Mucosa of rectum (tissue), 2 donors: Measurements from ENCODE around the gene SEPTIN10.
"Not testable (repeated sequence)": the region's sequence is repeated elsewhere in the genome, so short reads cannot be mapped to it uniquely, and the experiment has no call there.

Experiments used
- H3K27ac ChIP-seq, 2 donors: one replicate each; pipeline ENCODE4 v1.7.0; 2013; ENCODE audit warnings: inconsistent platforms in 2 of 2, low read depth in 2 of 2, low read length in 2 of 2
- H3K27me3 ChIP-seq, 2 donors: one replicate each; pipeline ENCODE4 v1.7.0; 2013; ENCODE audit warnings: low read length in 2 of 2; ENCODE audit not compliant: control insufficient read depth in 2 of 2, insufficient read depth in 2 of 2
- H3K36me3 ChIP-seq, 2 donors: one replicate each; pipeline ENCODE4 v1.7.0; 2013; ENCODE audit warnings: low read length in 2 of 2; ENCODE audit not compliant: control insufficient read depth in 2 of 2, insufficient read depth in 2 of 2
- H3K4me1 ChIP-seq, 2 donors: one replicate each; pipeline ENCODE4 v1.7.0; 2013; ENCODE audit warnings: low read length in 2 of 2, mild to moderate bottlenecking in 1 of 2; ENCODE audit not compliant: control insufficient read depth in 2 of 2, insufficient read depth in 2 of 2
- H3K4me3 ChIP-seq, 2 donors: one replicate each; pipeline ENCODE4 v1.7.0; 2013; ENCODE audit warnings: low read length in 2 of 2
- H3K9ac ChIP-seq, 2 donors: one replicate each; pipeline ENCODE4 v1.7.0; 2013; ENCODE audit warnings: low read length in 2 of 2, low read depth in 1 of 2, mild to moderate bottlenecking in 1 of 2
- H3K9me3 ChIP-seq, 2 donors: one replicate each; pipeline ENCODE4 v1.7.0; 2013; ENCODE audit warnings: low read length in 2 of 2; ENCODE audit not compliant: control insufficient read depth in 2 of 2
- donor health status: healthy.
- donor health status: Normal muscosa, but diverticular disease.

SEPTIN10 gene

DNA sequence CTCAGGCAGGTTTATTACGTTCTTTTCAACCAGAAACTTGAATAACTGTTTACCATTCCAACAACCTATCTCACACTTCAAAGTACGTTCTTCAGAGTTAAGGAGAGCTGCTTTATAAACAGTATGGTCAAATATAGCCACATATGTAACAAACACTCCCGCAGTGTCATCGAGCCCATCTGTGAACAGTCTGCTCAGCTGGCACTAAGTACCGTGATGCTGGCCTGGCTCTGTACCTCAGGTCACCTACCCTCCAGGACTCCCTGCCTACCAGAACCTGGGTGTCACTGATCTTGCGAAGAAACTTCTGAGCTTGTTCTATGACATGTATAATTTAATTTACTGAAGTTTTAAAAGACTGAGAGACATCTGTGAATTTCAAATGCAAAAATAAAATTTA is 71.4 kb downstream of the SEPTIN10 start:
- Histone ChIP-seq H3K4me1 (no peaks in the 10 kb centered on the region), H3K27ac (no peak overlapping the region), H3K36me3 (peaks cover 0 to 7% of the 10 kb centered on the region in 2 donors), H3K27me3 (no peaks in the 10 kb centered on the region), H3K4me3 (no peak overlapping the region), H3K9me3 (no peaks in the 10 kb centered on the region), H3K9ac (no peak overlapping the region)

- no peaks in the 10 kb centered on the region for H3K9me3 ChIP-seq
- no peak overlapping the region for H3K9ac ChIP-seq
- H3K4me3 ChIP-seq = no peak overlapping the region
- H3K27ac ChIP-seq = no peak overlapping the region
- H3K4me1 ChIP-seq = no peaks in the 10 kb centered on the region
- no peaks in the 10 kb centered on the region for H3K27me3 ChIP-seq
- H3K36me3 ChIP-seq = no peaks in the 10 kb centered on the region
Measured at GRCh38 chr2:109538546-109538945, 75.2 kb downstream of the SEPTIN10 start.

DNA sequence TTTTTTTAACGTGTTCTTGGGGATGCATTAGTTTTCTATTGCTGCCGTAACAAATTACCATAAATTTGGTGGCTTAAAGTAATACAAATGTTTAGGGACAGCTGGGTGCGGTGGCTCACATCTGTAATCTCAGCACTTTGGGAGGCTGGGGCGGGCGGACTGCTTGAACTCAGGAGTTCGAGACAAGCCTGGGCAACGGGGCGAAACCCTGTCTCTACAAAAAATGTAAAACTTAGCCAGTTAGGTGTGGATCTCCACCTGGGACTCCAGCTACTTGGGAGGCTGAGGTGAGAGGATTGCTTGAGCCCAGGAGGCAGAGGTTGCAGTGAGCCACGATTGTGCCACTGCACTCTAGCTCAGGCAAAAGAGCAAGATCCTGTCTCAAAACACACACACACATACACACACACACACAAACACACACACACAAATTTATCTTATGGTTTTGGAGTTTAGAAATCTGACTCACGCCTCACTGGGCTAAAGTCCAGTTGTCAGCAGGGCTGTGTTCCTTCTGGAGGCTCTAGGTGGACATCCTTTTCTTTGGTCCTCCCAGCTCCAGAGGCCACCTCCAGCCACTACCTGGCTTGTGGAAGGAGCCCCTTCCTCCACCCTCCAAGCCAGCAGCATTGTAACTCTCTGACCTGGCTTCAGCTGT is 76.1 kb downstream of the SEPTIN10 start:
- Histone ChIP-seq H3K4me1 (no peaks in the 10 kb centered on the region), H3K4me3 (no peak overlapping the region), H3K27ac (no peak overlapping the region), H3K36me3 (no peaks in the 10 kb centered on the region), H3K9ac (no peak overlapping the region), H3K27me3 (no peaks in the 10 kb centered on the region), H3K9me3 (no peaks in the 10 kb centered on the region)

DNA sequence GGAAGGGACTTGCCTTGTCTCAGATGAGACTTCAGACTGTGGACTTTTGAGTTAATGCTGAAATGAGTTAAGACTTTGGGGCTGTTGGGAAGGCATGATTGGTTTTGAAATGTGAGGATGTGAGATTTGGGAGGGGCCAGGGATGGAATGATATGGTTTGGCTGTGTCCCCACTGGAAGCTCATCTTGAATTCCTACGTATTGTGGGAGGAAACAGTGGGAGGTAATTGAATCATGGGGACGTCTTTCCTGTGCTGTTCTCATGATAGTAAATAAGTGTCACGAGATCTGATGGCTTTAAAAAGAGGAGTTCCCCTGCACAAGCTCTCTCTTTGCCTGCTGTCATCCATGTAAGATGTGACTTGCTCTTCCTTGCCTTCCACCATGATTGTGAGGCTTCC is 77.2 kb downstream of the SEPTIN10 start:
- not testable (repeated sequence) for H3K27ac ChIP-seq, H3K4me1 ChIP-seq, H3K4me3 ChIP-seq, H3K36me3 ChIP-seq, H3K27me3 ChIP-seq, H3K9ac ChIP-seq, H3K9me3 ChIP-seq

DNA sequence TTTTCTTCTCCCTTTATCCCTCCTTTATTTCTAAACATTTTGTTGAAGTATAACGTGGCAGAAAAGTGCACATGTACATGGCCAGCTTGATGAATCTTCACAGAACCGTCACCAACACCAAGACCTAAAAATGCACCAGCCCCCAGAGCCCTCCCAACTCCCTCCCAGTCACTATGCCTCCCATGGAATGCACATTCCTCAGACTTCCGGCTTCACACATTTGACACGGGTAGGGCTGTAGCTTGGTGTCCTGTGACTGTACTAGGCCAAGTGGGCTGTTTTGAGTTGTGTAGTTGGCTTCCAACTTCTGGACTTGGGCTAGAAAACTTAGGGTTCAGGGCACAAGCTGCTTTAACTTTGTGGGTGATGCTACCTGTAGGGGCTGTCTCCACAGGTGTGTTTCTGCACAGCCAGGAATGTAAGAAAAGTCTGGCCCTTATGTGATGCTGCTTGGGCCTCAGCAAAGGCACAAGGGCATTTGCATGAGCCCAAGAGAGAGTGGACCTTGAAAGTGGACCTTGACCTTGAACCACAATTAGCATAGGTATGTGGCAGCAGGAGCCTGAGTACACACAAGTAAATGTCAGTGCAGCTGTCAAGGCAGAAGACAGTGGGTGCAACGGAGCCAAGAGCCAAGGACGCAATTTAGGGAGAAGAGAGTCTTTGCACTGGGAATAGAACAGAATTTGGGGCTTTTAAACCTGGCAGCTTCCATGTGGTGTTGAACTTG is 78.4 kb downstream of the SEPTIN10 start:
- H3K9ac ChIP-seq = no peak overlapping the region
- H3K27me3 ChIP-seq = no peaks in the 10 kb centered on the region
- peaks cover 3 to 5% of the 10 kb centered on the region in 2 donors for H3K4me1 ChIP-seq
- no peak overlapping the region for H3K27ac ChIP-seq
- no peaks in the 10 kb centered on the region for H3K9me3 ChIP-seq
- H3K4me3 ChIP-seq = no peak overlapping the region
- H3K36me3 ChIP-seq = no peaks in the 10 kb centered on the region

- Histone ChIP-seq H3K36me3 (no peaks in the 10 kb centered on the region), H3K9me3 (no peaks in the 10 kb centered on the region), H3K4me3 (no peak overlapping the region), H3K27ac (no peak overlapping the region), H3K9ac (no peak overlapping the region), H3K4me1 (peaks cover 5% of the 10 kb centered on the region in 2 donors), H3K27me3 (no peaks in the 10 kb centered on the region)
Measured at GRCh38 chr2:109533823-109534222, 79.9 kb downstream of the SEPTIN10 start.

- Histone ChIP-seq H3K4me3 (no peak overlapping the region), H3K4me1 (peaks cover 5% of the 10 kb centered on the region in 2 donors), H3K9me3 (no peaks in the 10 kb centered on the region), H3K36me3 (no peaks in the 10 kb centered on the region), H3K27me3 (no peaks in the 10 kb centered on the region), H3K9ac (no peak overlapping the region), H3K27ac (no peak overlapping the region)
Measured at GRCh38 chr2:109532728-109533076, 81.1 kb downstream of the SEPTIN10 start.

DNA sequence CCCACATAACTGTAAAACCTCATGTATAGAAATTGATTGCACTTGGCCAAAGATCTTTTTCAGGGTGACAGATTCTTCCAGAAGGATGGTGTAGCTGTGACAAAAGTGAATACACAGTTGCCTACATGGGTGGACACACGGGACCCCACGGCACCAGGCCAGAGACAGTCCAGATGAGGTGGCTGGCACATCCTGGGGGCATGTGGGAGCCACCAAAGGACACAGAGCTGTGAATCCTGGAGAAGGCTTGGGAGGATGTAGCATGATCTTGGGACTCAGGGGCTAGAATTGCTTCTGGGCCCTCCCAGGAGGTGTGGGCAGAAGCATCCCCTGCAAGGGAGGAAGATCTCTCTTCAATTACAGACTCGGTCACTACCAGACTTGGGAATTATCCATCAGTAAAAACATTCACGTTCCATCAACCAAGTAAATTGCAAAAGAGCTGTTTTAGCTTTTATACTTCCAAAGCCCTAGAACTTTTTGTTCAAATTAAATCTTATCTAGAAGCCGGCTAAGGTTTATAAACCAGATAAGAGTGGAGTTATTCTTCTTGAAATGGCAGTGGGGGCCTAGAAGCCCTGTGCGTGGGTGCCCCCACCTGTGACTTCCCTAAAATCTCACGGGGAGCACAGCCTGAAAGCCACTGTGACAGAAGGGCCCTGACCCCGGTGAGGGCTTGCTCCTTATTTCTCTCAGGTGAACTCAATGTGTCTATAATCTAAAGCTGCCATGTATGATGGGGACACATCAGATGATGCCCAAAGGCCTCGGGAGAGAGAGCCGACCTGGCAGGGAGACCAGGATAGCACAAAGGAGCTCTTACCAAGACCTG is 81.7 kb downstream of the SEPTIN10 start:
- Histone ChIP-seq H3K9ac (no peak overlapping the region), H3K36me3 (no peaks in the 10 kb centered on the region), H3K4me3 (no peak overlapping the region)

GRCh38 chr2:109531221-109531620 is 82.5 kb downstream of the SEPTIN10 start:
- no peak overlapping the region for H3K4me3 ChIP-seq
- H3K36me3 ChIP-seq = no peaks in the 10 kb centered on the region
- no peaks in the 10 kb centered on the region for H3K27me3 ChIP-seq
- H3K9me3 ChIP-seq = no peaks in the 10 kb centered on the region
- H3K4me1 ChIP-seq = peaks cover 5% of the 10 kb centered on the region in 2 donors
- H3K9ac ChIP-seq = no peak overlapping the region
- H3K27ac ChIP-seq = no peak overlapping the region

More for the DNA sequence above, 81.7 kb downstream of the SEPTIN10 start:
- Histone ChIP-seq H3K4me1 (peaks cover 5% of the 10 kb centered on the region in 2 donors), H3K27me3 (no peaks in the 10 kb centered on the region), H3K27ac (no peak overlapping the region), H3K9me3 (no peaks in the 10 kb centered on the region)

DNA sequence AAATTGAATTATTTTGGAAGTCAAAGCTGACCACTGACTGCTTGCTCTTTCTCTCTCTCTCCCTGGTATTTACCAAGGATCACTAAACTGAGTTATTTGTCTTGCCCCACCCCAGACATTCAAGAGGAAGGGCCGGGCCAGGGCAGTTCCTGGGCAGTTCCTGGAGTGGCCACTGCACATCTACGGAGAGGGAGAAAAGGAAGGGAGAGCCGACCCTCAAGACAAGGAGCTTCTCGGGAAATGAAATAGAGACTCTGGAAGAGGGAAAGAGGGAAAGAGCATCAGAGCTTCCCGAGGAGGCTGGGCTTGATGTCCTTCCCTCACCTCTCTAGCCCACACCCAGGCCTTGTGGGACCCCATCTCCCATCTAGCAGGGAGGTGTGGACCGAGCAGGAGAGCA is 83.1 kb downstream of the SEPTIN10 start:
- H3K27ac ChIP-seq = no peak overlapping the region
- H3K9ac ChIP-seq = no peak overlapping the region
- H3K4me1 ChIP-seq = peaks cover 5% of the 10 kb centered on the region in 2 donors
- no peaks in the 10 kb centered on the region for H3K9me3 ChIP-seq
- no peaks in the 10 kb centered on the region for H3K27me3 ChIP-seq
- H3K4me3 ChIP-seq = no peak overlapping the region
- H3K36me3 ChIP-seq = no peaks in the 10 kb centered on the region
